HepG2 (cell line): ENCODE measurements around the gene OSBPL9.

ENCODE experiments used
- CTCF ChIP-seq: sonication (generic); formaldehyde crosslinking; IDR thresholded peaks from 2 replicates; pipeline ENCODE4 v1.5.0; 2020; ENCODE audit warnings: mild to moderate bottlenecking, missing genetic modification reagents, moderate library complexity
- HNRNPLL ChIP-seq: fragments of 200-400 bp; formaldehyde crosslinking; IDR thresholded peaks from 2 replicates; pipeline ENCODE4 v1.6.1; 2017; ENCODE audit warnings: mild to moderate bottlenecking, low read depth, low read length; ENCODE audit not compliant: poor library complexity, severe bottlenecking
- HOXA7 ChIP-seq: sonication (generic); formaldehyde crosslinking; IDR thresholded peaks from 2 replicates; pipeline ENCODE4 v1.8.1; 2022; ENCODE audit warnings: mild to moderate bottlenecking, missing genetic modification reagents, moderate library complexity
- TBL1XR1 ChIP-seq: fragments of 150-350 bp; IDR thresholded peaks from 2 replicates; pipeline ENCODE4 v1.6.1; 2014; ENCODE audit warnings: borderline replicate concordance, low read length; ENCODE audit not compliant: partially characterized antibody
- YY1 ChIP-seq: IDR thresholded peaks from 2 replicates; pipeline ENCODE4 v1.6.1; 2011; ENCODE audit warnings: low read length, low read depth, moderate library complexity, mild to moderate bottlenecking; ENCODE audit not compliant: insufficient read depth, insufficient replicate concordance
- ZBTB7A ChIP-seq: sonication (generic); formaldehyde crosslinking; IDR thresholded peaks from 2 replicates; pipeline ENCODE4 v1.8.0; 2022; ENCODE audit warnings: mild to moderate bottlenecking, missing genetic modification reagents
- ZNF768 ChIP-seq: sonication (generic); formaldehyde crosslinking; IDR thresholded peaks from 2 replicates; pipeline ENCODE4 v1.4.0; 2020; ENCODE audit warnings: missing genetic modification reagents
- TF ChIP-seq, protein P1 (sequence below): fragments of 450-650 bp; IDR thresholded peaks from 2 replicates; pipeline ENCODE4 v1.6.1; 2016

GRCh38 chr1:51568231-51568935, 48.5 kb upstream of the OSBPL9 start:
- TF ChIP-seq TBL1XR1 (no peak), ZNF768 (CRISPR knock-in tag) (no peak), HNRNPLL (no peak), ZBTB7A (CRISPR knock-in tag) (no peak), CTCF (CRISPR knock-in tag) (no peak), YY1 (no peak), HOXA7 (no peak)
- TF ChIP-seq, protein P1, sequence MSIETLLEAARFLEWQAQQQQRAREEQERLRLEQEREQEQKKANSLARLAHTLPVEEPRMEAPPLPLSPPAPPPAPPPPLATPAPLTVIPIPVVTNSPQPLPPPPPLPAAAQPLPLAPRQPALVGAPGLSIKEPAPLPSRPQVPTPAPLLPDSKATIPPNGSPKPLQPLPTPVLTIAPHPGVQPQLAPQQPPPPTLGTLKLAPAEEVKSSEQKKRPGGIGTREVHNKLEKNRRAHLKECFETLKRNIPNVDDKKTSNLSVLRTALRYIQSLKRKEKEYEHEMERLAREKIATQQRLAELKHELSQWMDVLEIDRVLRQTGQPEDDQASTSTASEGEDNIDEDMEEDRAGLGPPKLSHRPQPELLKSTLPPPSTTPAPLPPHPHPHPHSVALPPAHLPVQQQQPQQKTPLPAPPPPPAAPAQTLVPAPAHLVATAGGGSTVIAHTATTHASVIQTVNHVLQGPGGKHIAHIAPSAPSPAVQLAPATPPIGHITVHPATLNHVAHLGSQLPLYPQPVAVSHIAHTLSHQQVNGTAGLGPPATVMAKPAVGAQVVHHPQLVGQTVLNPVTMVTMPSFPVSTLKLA: no peak
